Fibroblast of lung (primary cell): ENCODE measurements around the gene EBPL.

Experiments used
- CTCF ChIP-seq, 2 donors: IDR thresholded peaks in 1 of 2; conservative IDR thresholded peaks in 1 of 2; 1 replicate in 1 of 2; 2 replicates in 1 of 2; pipeline ENCODE4 v1.5.1; 2011 to 2012; ENCODE audit warnings: low read length in 2 of 2, control low read depth in 1 of 2, inconsistent platforms in 1 of 2, low read depth in 1 of 2, mild to moderate bottlenecking in 1 of 2
- EZH2 ChIP-seq: IDR thresholded peaks from 2 replicates; pipeline ENCODE4 v1.5.1; 2012; ENCODE audit warnings: low read length, control low read depth, mild to moderate bottlenecking; ENCODE audit errors: missing control alignments

- TF ChIP-seq CTCF (conservative IDR thresholded peaks at IDR 0.05 in 1 of 2, IDR thresholded peaks at IDR 0.05 in 1 of 2; ENCODE audit: low read depth in 1 of 2, low read length in 2 of 2) (no peak), EZH2 (no peak)
These were observed 54.6 kb downstream of the EBPL start for GRCh38 chr13:49636705-49637104.
